ENCODE data around the gene METTL1.

METTL1 gene

DNA sequence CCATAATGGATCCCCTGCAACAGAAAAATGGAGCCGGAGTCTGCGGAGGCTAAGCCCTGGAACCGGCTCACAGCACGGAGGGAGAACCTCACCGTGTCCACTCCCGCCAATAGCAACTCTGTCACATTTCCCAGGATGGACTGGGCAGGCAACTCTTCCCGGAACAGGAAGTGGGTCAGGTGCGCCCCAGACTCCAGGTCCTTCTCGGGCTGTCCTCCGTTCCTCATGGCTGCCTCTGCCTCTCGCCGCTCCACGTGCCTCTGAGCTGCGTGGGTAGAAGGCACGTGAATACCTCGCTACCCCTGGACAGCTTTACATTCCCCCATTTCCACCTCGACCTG, 7.3 kb downstream of the METTL1 start:
- H3K36me3 Mint-ChIP-seq (ENCODE audit: low read depth), result peaks cover 21% of the 10 kb centered on the region
- peaks cover 17% of the 10 kb centered on the region for H3K4me1 Mint-ChIP-seq
- H3K4me3 Mint-ChIP-seq, result no peak overlapping the region
- TF ChIP-seq, protein P1, sequence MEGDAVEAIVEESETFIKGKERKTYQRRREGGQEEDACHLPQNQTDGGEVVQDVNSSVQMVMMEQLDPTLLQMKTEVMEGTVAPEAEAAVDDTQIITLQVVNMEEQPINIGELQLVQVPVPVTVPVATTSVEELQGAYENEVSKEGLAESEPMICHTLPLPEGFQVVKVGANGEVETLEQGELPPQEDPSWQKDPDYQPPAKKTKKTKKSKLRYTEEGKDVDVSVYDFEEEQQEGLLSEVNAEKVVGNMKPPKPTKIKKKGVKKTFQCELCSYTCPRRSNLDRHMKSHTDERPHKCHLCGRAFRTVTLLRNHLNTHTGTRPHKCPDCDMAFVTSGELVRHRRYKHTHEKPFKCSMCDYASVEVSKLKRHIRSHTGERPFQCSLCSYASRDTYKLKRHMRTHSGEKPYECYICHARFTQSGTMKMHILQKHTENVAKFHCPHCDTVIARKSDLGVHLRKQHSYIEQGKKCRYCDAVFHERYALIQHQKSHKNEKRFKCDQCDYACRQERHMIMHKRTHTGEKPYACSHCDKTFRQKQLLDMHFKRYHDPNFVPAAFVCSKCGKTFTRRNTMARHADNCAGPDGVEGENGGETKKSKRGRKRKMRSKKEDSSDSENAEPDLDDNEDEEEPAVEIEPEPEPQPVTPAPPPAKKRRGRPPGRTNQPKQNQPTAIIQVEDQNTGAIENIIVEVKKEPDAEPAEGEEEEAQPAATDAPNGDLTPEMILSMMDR (IDR thresholded peaks at IDR 0.05), result no peak
- no peak for DNase-seq
- H3K27ac Mint-ChIP-seq, result no peak overlapping the region
- H3K27me3 Mint-ChIP-seq (ENCODE audit: low read depth, poor library complexity), result peaks cover 95% of the 10 kb centered on the region
- peaks cover 4% of the 10 kb centered on the region for H3K9me3 Mint-ChIP-seq

DNA sequence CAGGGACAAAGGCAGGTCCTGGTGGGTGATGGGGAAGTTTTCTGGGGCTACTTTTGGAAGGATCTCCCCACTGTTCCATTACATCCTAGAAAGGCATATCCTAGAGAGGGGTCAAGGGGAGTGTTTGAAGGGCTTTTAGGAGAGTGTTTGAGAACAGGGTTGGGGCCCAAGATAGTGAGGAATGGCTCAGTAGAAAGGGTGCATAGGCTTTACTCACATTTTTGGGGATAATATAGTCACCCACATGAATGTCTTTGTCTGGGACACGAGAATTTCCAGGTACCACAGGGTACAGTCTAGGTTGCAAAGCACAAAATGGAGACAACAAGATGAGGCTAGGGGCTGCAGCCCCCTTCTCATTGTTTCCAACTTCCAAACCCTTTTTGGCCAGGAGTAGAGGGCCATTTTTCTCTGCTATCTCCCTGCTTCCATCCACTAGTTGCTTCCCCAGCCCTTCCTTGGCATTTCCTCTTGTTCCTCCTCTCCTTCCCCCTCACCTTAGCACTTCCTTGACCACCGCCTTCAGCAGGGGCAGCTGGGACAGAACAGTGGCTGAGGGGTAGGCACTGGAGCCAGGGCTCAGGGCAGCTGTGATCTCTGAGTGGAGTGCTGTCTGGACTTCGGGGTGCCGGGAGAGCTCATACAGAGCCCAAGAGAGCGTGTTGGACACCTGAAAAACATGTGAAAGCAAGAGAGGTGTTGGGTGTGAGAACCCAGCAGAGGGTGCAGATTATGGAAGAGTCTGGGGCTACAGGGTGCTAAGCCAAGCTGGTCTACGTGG, 7.8 kb downstream of the METTL1 start:
- Mint-ChIP-seq H3K36me3 (ENCODE audit: low read depth) (peaks cover 18% of the 10 kb centered on the region), H3K4me1 (peaks cover 16% of the 10 kb centered on the region), H3K9me3 (peaks cover 4% of the 10 kb centered on the region), H3K4me3 (peak overlapping the region; percentile 35), H3K27me3 (ENCODE audit: low read depth, poor library complexity) (peaks cover 98% of the 10 kb centered on the region), H3K27ac (no peak overlapping the region)
- TF ChIP-seq, protein P1 (IDR thresholded peaks at IDR 0.05), result no peak
- no peak for DNase-seq

DNA sequence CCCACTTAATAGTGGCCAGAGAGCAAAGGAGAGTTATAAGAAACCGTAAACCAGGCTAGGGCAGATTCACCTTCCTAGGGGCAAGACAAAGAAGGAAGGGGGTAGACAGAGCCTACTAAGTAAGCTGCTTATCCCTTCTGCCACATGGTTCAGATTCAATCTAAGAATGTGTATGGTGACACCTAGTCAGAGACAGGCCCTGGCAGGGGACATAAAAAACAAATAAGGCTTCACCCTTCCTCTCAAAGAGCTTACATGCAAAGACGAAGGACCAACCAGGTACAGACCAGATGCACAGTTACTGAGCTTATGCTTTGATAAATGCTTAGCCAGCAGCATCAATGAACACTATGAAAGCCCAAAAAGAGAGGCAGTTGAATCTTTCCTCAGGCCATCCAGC, 9.4 kb downstream of the METTL1 start:
- H3K36me3 Mint-ChIP-seq (ENCODE audit: low read depth), result peaks cover 7% of the 10 kb centered on the region
- H3K27me3 Mint-ChIP-seq (ENCODE audit: low read depth, poor library complexity), result peaks cover 99% of the 10 kb centered on the region
- TF ChIP-seq, protein P1 (IDR thresholded peaks at IDR 0.05), result no peak
- DNase-seq, result no peak
- no peak overlapping the region for H3K4me3 Mint-ChIP-seq
- H3K4me1 Mint-ChIP-seq, result peaks cover 14% of the 10 kb centered on the region
- H3K9me3 Mint-ChIP-seq, result peaks cover 4% of the 10 kb centered on the region
- no peak overlapping the region for H3K27ac Mint-ChIP-seq

DNA sequence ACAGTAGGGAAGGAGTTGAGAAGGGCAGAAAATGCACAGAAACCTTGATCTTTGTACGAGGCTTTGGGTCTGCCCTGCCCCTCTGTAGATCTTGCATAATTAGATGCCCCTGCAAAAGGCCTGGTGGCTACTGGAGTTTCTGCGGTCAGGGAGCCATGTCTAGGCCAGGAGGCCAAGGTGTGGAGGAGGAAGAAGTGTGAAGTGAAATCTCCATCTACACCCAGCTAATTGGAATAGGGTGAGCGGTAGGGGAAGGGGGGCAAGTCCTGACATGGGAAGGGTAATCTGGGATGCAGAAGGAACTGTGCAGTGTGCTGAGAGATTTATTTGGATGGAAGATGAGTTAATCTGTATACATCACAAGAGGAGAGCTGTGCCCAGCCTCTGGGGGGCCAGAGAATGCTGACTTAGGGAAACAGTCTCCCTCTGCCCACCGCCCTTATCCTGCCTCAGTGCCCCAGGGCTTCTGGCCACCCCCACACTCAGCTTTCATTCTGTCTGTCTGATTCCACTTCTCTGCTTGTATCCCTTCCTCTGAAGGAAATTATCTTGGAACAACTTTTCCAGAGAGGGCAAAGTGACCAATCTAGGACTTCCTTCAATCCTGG, 10.4 kb downstream of the METTL1 start:
- H3K27ac Mint-ChIP-seq, result no peak overlapping the region
- peaks cover 98% of the 10 kb centered on the region for H3K27me3 Mint-ChIP-seq (ENCODE audit: low read depth, poor library complexity)
- H3K36me3 Mint-ChIP-seq (ENCODE audit: low read depth), result peaks cover 5% of the 10 kb centered on the region
- peaks cover 4% of the 10 kb centered on the region for H3K9me3 Mint-ChIP-seq
- no peak for DNase-seq
- peaks cover 8% of the 10 kb centered on the region for H3K4me1 Mint-ChIP-seq
- TF ChIP-seq, protein P1 (IDR thresholded peaks at IDR 0.05), result no peak
- H3K4me3 Mint-ChIP-seq, result no peak overlapping the region

DNA sequence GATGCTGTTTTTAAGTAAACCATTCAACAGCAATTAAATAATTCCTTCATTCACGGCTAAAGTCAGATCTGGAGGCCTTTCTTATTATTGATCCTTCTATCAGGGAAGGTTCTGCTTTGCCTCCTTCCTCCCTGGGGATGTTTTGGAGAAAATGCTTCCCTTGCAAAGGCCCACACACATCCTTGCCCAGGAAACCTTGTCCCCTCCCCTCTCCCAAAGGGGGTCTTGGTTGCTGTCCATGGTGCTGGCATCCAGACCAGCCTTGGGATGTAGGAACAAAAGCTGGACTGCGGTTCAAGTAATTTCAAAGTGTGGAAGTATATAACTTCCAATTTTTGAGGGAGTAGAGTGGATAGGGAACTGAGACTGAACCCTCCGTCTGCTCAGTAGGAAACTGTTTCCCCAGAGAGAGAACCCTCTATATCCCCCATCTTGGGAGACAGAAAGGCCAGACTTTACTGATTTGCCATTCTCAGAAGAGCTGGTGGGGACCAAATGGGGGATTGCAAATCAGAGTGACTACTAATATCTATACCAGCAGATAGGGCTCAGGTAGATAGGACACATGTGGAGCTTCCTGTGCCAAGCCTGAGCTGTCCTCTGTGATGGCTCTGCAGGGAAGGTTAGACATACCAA, 11.4 kb downstream of the METTL1 start:
- TF ChIP-seq, protein P1 (IDR thresholded peaks at IDR 0.05), result no peak
- DNase-seq, result peak; percentile 84
- Mint-ChIP-seq H3K27me3 (ENCODE audit: low read depth, poor library complexity) (peaks cover 95% of the 10 kb centered on the region), H3K4me1 (peaks cover 9% of the 10 kb centered on the region), H3K4me3 (no peak overlapping the region), H3K9me3 (peaks cover 4% of the 10 kb centered on the region), H3K27ac (no peak overlapping the region), H3K36me3 (ENCODE audit: low read depth) (peaks cover 5% of the 10 kb centered on the region)
